ENCODE data around the gene SLC8B1. TPM values are rescaled to one million over a fixed set of nuclear protein-coding genes. Genes with fewer than 3 reads are reported as not detected.
A peak's percentile ranks its signal among the peaks of the same experiment; 100 is the strongest.

The SLC8B1 gene
- total RNA-seq (61.5 TPM), polyA plus RNA-seq (ENCODE audit: insufficient read depth, low read depth, low replicate concordance) (18.6 TPM)
- long read RNA-seq, donor 1, result 0 reads
- long read RNA-seq, donor 2, partial matches to known transcripts, result 0 of 1 reads
- long read RNA-seq, donor 2, other reads (novel, unspliced or antisense), result 0 of 1 reads
- long read RNA-seq, donor 3, result 0 reads
- long read RNA-seq, donor 4, partial matches to known transcripts, result 0 of 3 reads
- long read RNA-seq, donor 4, other reads (novel, unspliced or antisense), result 0 of 3 reads
- long read RNA-seq, donor 5, result 0 reads
- long read RNA-seq, donor 6, result 0 reads
- long read RNA-seq, donor 7, partial matches to known transcripts, result 29 of 52 reads
- long read RNA-seq, donor 7, other reads (novel, unspliced or antisense), result 20 of 52 reads
- long read RNA-seq, donor 8, partial matches to known transcripts, result 13 of 13 reads
- long read RNA-seq, donor 8, other reads (novel, unspliced or antisense), result 0 of 13 reads
- long read RNA-seq, donor 9, result 0 reads
- long read RNA-seq, donor 10, result 0 reads

- Histone ChIP-seq H3K9ac (ENCODE audit: low read length in 3 of 3) (peak within 1 kb of the TSS; percentile 15 to 87 (median 80)), H3K4me3 (ENCODE audit: low read length in 3 of 3) (peak within 1 kb of the TSS; percentile 61 to 98 (median 95)), H3K9me3 (ENCODE audit: control insufficient read depth in 2 of 3, insufficient read depth in 1 of 3, low read length in 3 of 3) (no peaks in the 10 kb centered on the region), H3K27me3 (ENCODE audit: control insufficient read depth, insufficient read depth, low read length) (no peaks in the 10 kb centered on the region), H3K4me1 (ENCODE audit: control insufficient read depth in 2 of 3, insufficient read depth in 2 of 3, low read depth in 1 of 3, low read length in 3 of 3) (peaks cover 0 to 7% (median 7%) of the 10 kb centered on the region in 3 donors), H3K36me3 (ENCODE audit: control insufficient read depth in 2 of 3, insufficient read depth in 3 of 3, low read length in 3 of 3) (peaks cover 0 to 15% (median 0%) of the 10 kb centered on the region in 3 donors), H3K27ac (ENCODE audit: low read depth in 2 of 2, low read length in 2 of 2) (peak within 1 kb of the TSS; percentile 32 to 63)
- TF ChIP-seq CTCF (IDR thresholded peaks at IDR 0.05; ENCODE audit: borderline replicate concordance, extremely low read depth, insufficient read depth), result no peak
- peak; percentile 89 to 97 (median 94) for DNase-seq
- FAIRE-seq, result no peak
- intact Hi-C loops (cut with DNase I), result no loop called here
Measured at GRCh38 chr12:113334786-113335539, at the start of gene SLC8B1. Gene SLC8B1 (minus strand): TSS chr12:113335109. CDS start chr12:113332878, 2,231 bp downstream.

GRCh38 chr12:113382206-113382605, 47.3 kb upstream of the SLC8B1 start:
- intact Hi-C loops (cut with DNase I), result no loop called here
- FAIRE-seq (no peak), DNase-seq (no peak)
- Histone ChIP-seq H3K36me3 (ENCODE audit: control insufficient read depth in 2 of 3, insufficient read depth in 3 of 3, low read length in 3 of 3) (peaks cover 0 to 3% (median 0%) of the 10 kb centered on the region in 3 donors), H3K4me3 (ENCODE audit: low read length in 3 of 3) (no peak overlapping the region), H3K9me3 (ENCODE audit: control insufficient read depth in 2 of 3, insufficient read depth in 1 of 3, low read length in 3 of 3) (no peaks in the 10 kb centered on the region), H3K27me3 (ENCODE audit: control insufficient read depth, insufficient read depth, low read length) (no peaks in the 10 kb centered on the region), H3K27ac (ENCODE audit: low read depth in 2 of 2, low read length in 2 of 2) (no peak overlapping the region), H3K4me1 (ENCODE audit: control insufficient read depth in 2 of 3, insufficient read depth in 2 of 3, low read depth in 1 of 3, low read length in 3 of 3) (no peaks in the 10 kb centered on the region), H3K9ac (ENCODE audit: low read length in 3 of 3) (no peak overlapping the region)
- no peak for TF ChIP-seq CTCF (IDR thresholded peaks at IDR 0.05; ENCODE audit: borderline replicate concordance, extremely low read depth, insufficient read depth)

DNA sequence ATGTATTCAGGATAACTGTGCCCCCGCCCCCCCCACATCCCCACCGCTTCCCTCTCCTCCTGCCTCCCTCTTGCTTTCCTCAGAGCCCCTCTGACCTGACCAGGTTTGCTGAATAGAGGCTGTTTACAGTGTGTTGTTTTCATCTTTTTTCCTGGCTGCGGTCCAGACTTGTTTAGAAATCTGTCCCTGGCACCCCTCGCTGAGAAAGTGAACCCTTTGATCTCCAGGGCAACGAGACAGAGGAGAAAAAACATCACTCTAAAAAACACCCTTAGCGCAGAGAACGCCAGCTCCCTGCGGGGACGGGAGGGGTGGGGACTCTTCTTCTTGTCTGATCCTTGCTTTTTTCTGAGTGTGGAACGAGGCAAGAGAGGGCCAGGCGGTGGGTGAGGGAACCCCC, 46.3 kb upstream of the SLC8B1 start:
- FAIRE-seq (no peak), DNase-seq (no peak)
- H3K9ac ChIP-seq (ENCODE audit: low read length in 3 of 3), result no peak overlapping the region
- no peak overlapping the region for H3K4me3 ChIP-seq (ENCODE audit: low read length in 3 of 3)
- no peak for TF ChIP-seq CTCF (IDR thresholded peaks at IDR 0.05; ENCODE audit: borderline replicate concordance, extremely low read depth, insufficient read depth)
- H3K27ac ChIP-seq (ENCODE audit: low read depth in 2 of 2, low read length in 2 of 2), result no peak overlapping the region
- no peaks in the 10 kb centered on the region for H3K27me3 ChIP-seq (ENCODE audit: control insufficient read depth, insufficient read depth, low read length)
- H3K4me1 ChIP-seq (ENCODE audit: control insufficient read depth in 2 of 3, insufficient read depth in 2 of 3, low read depth in 1 of 3, low read length in 3 of 3), result no peaks in the 10 kb centered on the region
- intact Hi-C loops (cut with DNase I), result no loop called here
- H3K36me3 ChIP-seq (ENCODE audit: control insufficient read depth in 2 of 3, insufficient read depth in 3 of 3, low read length in 3 of 3), result peaks cover 0 to 4% (median 3%) of the 10 kb centered on the region in 3 donors
- H3K9me3 ChIP-seq (ENCODE audit: control insufficient read depth in 2 of 3, insufficient read depth in 1 of 3, low read length in 3 of 3), result no peaks in the 10 kb centered on the region
